Liver (tissue), 9 donors: ENCODE data around the gene SRSF10. TPM values are rescaled to one million over a fixed set of nuclear protein-coding genes. Genes with fewer than 3 reads are reported as not detected.

Experiments used
- DNase-seq: peaks from one replicate; pipeline ENCODE4 v3.0.0-alpha.2; 2017; ENCODE audit warnings: low spot score
- H3K27ac ChIP-seq, 2 donors: one replicate each; pipeline ENCODE4 v1.7.0; 2013; ENCODE audit warnings: inconsistent platforms in 2 of 2, low read length in 2 of 2, control low read depth in 1 of 2, low read depth in 1 of 2, mild to moderate bottlenecking in 1 of 2
- H3K27me3 ChIP-seq, 4 donors: one replicate each; pipeline versions ENCODE4 v1.6.1 to v1.7.0; 2013; ENCODE audit warnings: low read length in 3 of 4, inconsistent platforms in 1 of 4, mild to moderate bottlenecking in 1 of 4, moderate library complexity in 1 of 4; ENCODE audit not compliant: control insufficient read depth in 4 of 4, insufficient read depth in 4 of 4
- H3K36me3 ChIP-seq, 4 donors: one replicate each; pipeline versions ENCODE4 v1.6.1 to v1.7.0; 2013; ENCODE audit warnings: low read length in 3 of 4, mild to moderate bottlenecking in 3 of 4, low read depth in 1 of 4, moderate library complexity in 1 of 4; ENCODE audit not compliant: control insufficient read depth in 4 of 4, insufficient read depth in 3 of 4
- H3K4me1 ChIP-seq, 4 donors: one replicate each; pipeline versions ENCODE4 v1.6.1 to v1.7.0; 2013; ENCODE audit warnings: low read length in 3 of 4, mild to moderate bottlenecking in 3 of 4, moderate library complexity in 1 of 4; ENCODE audit not compliant: control insufficient read depth in 4 of 4, insufficient read depth in 4 of 4
- H3K4me3 ChIP-seq, 3 donors: one replicate each; pipeline versions ENCODE4 v1.6.1 to v1.7.0; 2013; ENCODE audit warnings: low read length in 3 of 3, control low read depth in 1 of 3, low read depth in 1 of 3, mild to moderate bottlenecking in 1 of 3
- H3K9ac ChIP-seq, 2 donors: one replicate each; pipeline ENCODE4 v1.7.0; 2013; ENCODE audit warnings: low read length in 2 of 2, mild to moderate bottlenecking in 2 of 2, moderate library complexity in 2 of 2, control low read depth in 1 of 2, low read depth in 1 of 2
- H3K9me3 ChIP-seq, 4 donors: one replicate each; pipeline versions ENCODE4 v1.6.1 to v1.7.0; 2013; ENCODE audit warnings: low read length in 3 of 4; ENCODE audit not compliant: control insufficient read depth in 4 of 4
- ATF3 ChIP-seq: IDR thresholded peaks from 2 replicates; pipeline ENCODE4 v1.6.1; 2016; ENCODE audit warnings: antibody characterized with exemption
- CTCF ChIP-seq: fragments of 150-350 bp; IDR thresholded peaks from 2 replicates; pipeline ENCODE4 v1.5.1; 2017; ENCODE audit warnings: improper control_type of control experiment, low read depth, low read length; ENCODE audit not compliant: missing input control
- EGR1 ChIP-seq, 2 donors: IDR thresholded peaks; 2 replicates each; pipeline ENCODE4 v1.6.1; 2016 to 2018; ENCODE audit warnings: antibody characterized with exemption in 2 of 2, low read depth in 2 of 2
- FOXA1 ChIP-seq: IDR thresholded peaks from 2 replicates; pipeline ENCODE4 v1.6.1; 2016; ENCODE audit warnings: antibody characterized with exemption
- FOXA2 ChIP-seq: IDR thresholded peaks from 2 replicates; pipeline ENCODE4 v1.6.1; 2016; ENCODE audit warnings: antibody characterized with exemption
- HNF4A ChIP-seq, 2 donors: conservative IDR thresholded peaks; 2 replicates each; pipeline ENCODE4 v1.6.1; 2016; ENCODE audit warnings: antibody characterized with exemption in 2 of 2, mild to moderate bottlenecking in 2 of 2
- HNF4G ChIP-seq: IDR thresholded peaks from 2 replicates; pipeline ENCODE4 v1.6.1; 2016; ENCODE audit warnings: antibody characterized with exemption
- JUND ChIP-seq, 2 donors: IDR thresholded peaks; 2 replicates each; pipeline ENCODE4 v1.6.1; 2016; ENCODE audit warnings: antibody characterized with exemption in 2 of 2
- MAX ChIP-seq: IDR thresholded peaks from 2 replicates; pipeline ENCODE4 v1.6.1; 2016; ENCODE audit warnings: antibody characterized with exemption
- RAD21 ChIP-seq, 2 donors: IDR thresholded peaks; 2 replicates each; pipeline ENCODE4 v1.6.1; 2016; ENCODE audit warnings: antibody characterized with exemption in 2 of 2, mild to moderate bottlenecking in 2 of 2
- SP1 ChIP-seq: IDR thresholded peaks from 2 replicates; pipeline ENCODE4 v1.6.1; 2018; ENCODE audit warnings: antibody characterized with exemption, mild to moderate bottlenecking
- TAF1 ChIP-seq: conservative IDR thresholded peaks from 2 replicates; pipeline ENCODE4 v1.6.1; 2016; ENCODE audit warnings: antibody characterized with exemption, mild to moderate bottlenecking
- WGBS: extraction: QIAGEN DNeasy Blood & Tissue Kit; methylation state at CpG from one replicate; pipeline ENCODE4 v1.1.7; 2013; 5-methylcytosine and 5-hydroxymethylcytosine counted together
- polyA plus RNA-seq, 2 donors: library from polyadenylated mRNA; stranded (reverse) in 1 of 2; unstranded in 1 of 2; fragments of 200-250 nt in 1 of 2; fragments of >200 nt in 1 of 2; fragmentation: Nextera tagmentation in 1 of 2; extraction: Ambion mirVana in 1 of 2; gene quantifications; one replicate each; pipeline versions ENCODE4 v1.2.1 to v1.2.3, GENCODE V29; 2013 to 2015
- total RNA-seq, 2 donors: library from RNA; depleted of rRNA; stranded (reverse); fragments of >200 nt; gene quantifications; one replicate each; pipeline ENCODE4 v1.2.3, GENCODE V29; 2014
- TF ChIP-seq, protein P1 (sequence below): IDR thresholded peaks from 2 replicates; pipeline ENCODE4 v1.6.1; 2016; ENCODE audit warnings: antibody characterized with exemption
- TF ChIP-seq, protein P2 (sequence below): IDR thresholded peaks from 2 replicates; pipeline ENCODE4 v1.6.1; 2016; ENCODE audit warnings: antibody characterized with exemption, mild to moderate bottlenecking
- donor health status: healthy.
- donor health status: healthy.
- donor health status: healthy.
- donor health status: healthy.
- donor health status: healthy.

Gene SRSF10
- total and polyA plus RNA-seq, 4 donors, result 29.9 to 77.5 (median 63.8) TPM

GRCh38 chr1:23960291-23961020 is 19.7 kb downstream of the SRSF10 start:
- Histone ChIP-seq H3K4me3 (peak overlapping the region; percentile 91 to 95 (median 92)), H3K27me3 (no peaks in the 10 kb centered on the region), H3K36me3 (peaks cover 1 to 10% (median 5%) of the 10 kb centered on the region in 4 donors), H3K4me1 (peaks cover 0 to 25% (median 23%) of the 10 kb centered on the region in 4 donors), H3K9ac (peak overlapping the region; percentile 97 to 100), H3K27ac (peak overlapping the region; percentile 95 to 98), H3K9me3 (no peaks in the 10 kb centered on the region)
- WGBS, result 1% methylated on average over 15 of the region's 15 CpGs
- no peak for DNase-seq
- TF ChIP-seq HNF4G, result no peak
- no peak for TF ChIP-seq RAD21 (IDR thresholded peaks at IDR 0.05)
- TF ChIP-seq, protein P1, sequence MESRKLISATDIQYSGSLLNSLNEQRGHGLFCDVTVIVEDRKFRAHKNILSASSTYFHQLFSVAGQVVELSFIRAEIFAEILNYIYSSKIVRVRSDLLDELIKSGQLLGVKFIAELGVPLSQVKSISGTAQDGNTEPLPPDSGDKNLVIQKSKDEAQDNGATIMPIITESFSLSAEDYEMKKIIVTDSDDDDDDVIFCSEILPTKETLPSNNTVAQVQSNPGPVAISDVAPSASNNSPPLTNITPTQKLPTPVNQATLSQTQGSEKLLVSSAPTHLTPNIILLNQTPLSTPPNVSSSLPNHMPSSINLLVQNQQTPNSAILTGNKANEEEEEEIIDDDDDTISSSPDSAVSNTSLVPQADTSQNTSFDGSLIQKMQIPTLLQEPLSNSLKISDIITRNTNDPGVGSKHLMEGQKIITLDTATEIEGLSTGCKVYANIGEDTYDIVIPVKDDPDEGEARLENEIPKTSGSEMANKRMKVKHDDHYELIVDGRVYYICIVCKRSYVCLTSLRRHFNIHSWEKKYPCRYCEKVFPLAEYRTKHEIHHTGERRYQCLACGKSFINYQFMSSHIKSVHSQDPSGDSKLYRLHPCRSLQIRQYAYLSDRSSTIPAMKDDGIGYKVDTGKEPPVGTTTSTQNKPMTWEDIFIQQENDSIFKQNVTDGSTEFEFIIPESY, result no peak
- TF ChIP-seq SP1, result no peak
- TF ChIP-seq FOXA1, result no peak
- no peak for TF ChIP-seq ATF3
- TF ChIP-seq MAX, result no peak
- TF ChIP-seq, protein P2, sequence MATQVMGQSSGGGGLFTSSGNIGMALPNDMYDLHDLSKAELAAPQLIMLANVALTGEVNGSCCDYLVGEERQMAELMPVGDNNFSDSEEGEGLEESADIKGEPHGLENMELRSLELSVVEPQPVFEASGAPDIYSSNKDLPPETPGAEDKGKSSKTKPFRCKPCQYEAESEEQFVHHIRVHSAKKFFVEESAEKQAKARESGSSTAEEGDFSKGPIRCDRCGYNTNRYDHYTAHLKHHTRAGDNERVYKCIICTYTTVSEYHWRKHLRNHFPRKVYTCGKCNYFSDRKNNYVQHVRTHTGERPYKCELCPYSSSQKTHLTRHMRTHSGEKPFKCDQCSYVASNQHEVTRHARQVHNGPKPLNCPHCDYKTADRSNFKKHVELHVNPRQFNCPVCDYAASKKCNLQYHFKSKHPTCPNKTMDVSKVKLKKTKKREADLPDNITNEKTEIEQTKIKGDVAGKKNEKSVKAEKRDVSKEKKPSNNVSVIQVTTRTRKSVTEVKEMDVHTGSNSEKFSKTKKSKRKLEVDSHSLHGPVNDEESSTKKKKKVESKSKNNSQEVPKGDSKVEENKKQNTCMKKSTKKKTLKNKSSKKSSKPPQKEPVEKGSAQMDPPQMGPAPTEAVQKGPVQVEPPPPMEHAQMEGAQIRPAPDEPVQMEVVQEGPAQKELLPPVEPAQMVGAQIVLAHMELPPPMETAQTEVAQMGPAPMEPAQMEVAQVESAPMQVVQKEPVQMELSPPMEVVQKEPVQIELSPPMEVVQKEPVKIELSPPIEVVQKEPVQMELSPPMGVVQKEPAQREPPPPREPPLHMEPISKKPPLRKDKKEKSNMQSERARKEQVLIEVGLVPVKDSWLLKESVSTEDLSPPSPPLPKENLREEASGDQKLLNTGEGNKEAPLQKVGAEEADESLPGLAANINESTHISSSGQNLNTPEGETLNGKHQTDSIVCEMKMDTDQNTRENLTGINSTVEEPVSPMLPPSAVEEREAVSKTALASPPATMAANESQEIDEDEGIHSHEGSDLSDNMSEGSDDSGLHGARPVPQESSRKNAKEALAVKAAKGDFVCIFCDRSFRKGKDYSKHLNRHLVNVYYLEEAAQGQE, result no peak

DNA sequence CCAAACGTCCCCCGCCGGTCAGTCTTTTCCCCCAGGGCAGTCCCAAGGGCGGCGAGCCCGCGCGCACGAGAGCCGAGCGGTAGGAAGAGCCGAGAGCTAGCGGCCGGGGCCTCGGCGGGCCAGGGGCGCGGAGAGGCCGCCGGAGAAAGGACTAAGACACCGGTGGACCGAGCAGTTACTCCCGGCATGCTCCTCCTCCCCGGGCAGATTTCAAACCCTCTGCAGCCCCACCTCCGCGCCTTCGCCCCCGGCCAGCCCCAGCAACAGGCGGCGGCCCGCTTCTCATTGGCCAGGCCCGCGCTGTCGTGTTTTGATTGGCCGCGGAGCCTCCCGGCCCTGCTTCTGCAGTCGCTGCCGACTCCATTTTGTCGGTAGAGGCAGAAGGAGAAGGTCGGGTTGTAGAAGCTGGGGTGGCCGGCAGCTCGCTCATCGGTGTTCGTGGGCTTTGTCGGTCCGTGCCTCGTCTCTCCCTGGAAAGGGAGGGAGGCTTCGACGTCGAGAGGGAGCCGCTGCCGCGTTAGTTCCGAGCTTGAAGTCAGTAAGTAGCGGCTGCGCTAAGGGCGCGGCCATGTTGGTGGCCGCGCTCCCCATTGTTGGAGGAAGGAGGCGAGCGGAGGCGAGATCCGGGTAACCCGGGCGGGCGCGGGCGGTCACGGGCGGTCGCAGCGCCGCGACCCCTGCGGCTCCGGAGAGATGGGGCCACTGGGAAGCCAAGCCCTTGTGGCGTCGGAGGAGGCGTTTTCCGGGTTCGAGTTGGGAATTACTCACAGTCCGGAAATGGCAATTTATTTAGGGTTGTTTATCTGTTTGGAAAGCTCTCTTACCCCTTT is 20.5 kb downstream of the SRSF10 start, which contains the start of gene PNRC2:
Gene PNRC2, plus strand, starts transcription at position 368 of the 830 bp plus-strand sequence. CDS start 1,630 bp downstream, outside the sequence.
- H3K4me3 ChIP-seq, result peak within 1 kb of the TSS; percentile 91 to 95 (median 92)
- TF ChIP-seq, protein P1, result peak; percentile 44
- peak in 1 of 2 donors; percentile 40 for TF ChIP-seq EGR1 (IDR thresholded peaks at IDR 0.05; ENCODE audit: low read depth in 2 of 2)
- TF ChIP-seq SP1, result peak; percentile 83
- peak in 1 of 2 donors; percentile 16 for TF ChIP-seq RAD21 (IDR thresholded peaks at IDR 0.05)
- TF ChIP-seq JUND (IDR thresholded peaks at IDR 0.05), result no peak
- TF ChIP-seq HNF4A (conservative IDR thresholded peaks at IDR 0.05), result no peak
- no peak for TF ChIP-seq FOXA2
- TF ChIP-seq, protein P2, result peak; percentile 91
- TF ChIP-seq HNF4G, result no peak
- no peak for TF ChIP-seq CTCF
- TF ChIP-seq TAF1, result peak; percentile 85

More for the DNA sequence above, 20.5 kb downstream of the SRSF10 start, which contains the start of gene PNRC2:
- Histone ChIP-seq H3K9ac (peak within 1 kb of the TSS; percentile 97 to 100), H3K27ac (peak within 1 kb of the TSS; percentile 95 to 98), H3K9me3 (no peaks in the 10 kb centered on the region), H3K27me3 (no peaks in the 10 kb centered on the region), H3K36me3 (peaks cover 1 to 8% (median 5%) of the 10 kb centered on the region in 4 donors), H3K4me1 (peaks cover 0 to 23% (median 19%) of the 10 kb centered on the region in 4 donors)
- peak; percentile 96 for DNase-seq
- WGBS, result under 1% methylated on average over 84 of the region's 84 CpGs
